Islet precursor cell (in vitro differentiated cells): Measurements from ENCODE around the gene PML.
A peak's percentile ranks its signal among the peaks of the same experiment; 100 is the strongest.
"Not testable (repeated sequence)": the region's sequence is repeated elsewhere in the genome, so short reads cannot be mapped to it uniquely, and the experiment has no call there.

Experiments used
- DNase-seq: peaks from one replicate; pipeline ENCODE4 v3.0.0-alpha.2; 2018

Gene PML

GRCh38 chr15:74062236-74062635, 67.7 kb downstream of the PML start:
- no peak for DNase-seq

- DNase-seq, result no peak
Measured at GRCh38 chr15:74062671-74063070, 68.2 kb downstream of the PML start.

- DNase-seq, result not testable (repeated sequence)
Measured at GRCh38 chr15:74063425-74064146, 69.1 kb downstream of the PML start.

- DNase-seq, result peak; percentile 37
Measured at GRCh38 chr15:74064183-74064582, 69.7 kb downstream of the PML start.

- peak; percentile 55 for DNase-seq
Measured at GRCh38 chr15:74064822-74065221, 70.3 kb downstream of the PML start.

GRCh38 chr15:74065684-74066411, 71.3 kb downstream of the PML start:
- DNase-seq, result not testable (repeated sequence)

GRCh38 chr15:74071645-74072044, 77.1 kb downstream of the PML start:
- DNase-seq, result not testable (repeated sequence)

GRCh38 chr15:74072132-74072531, 77.6 kb downstream of the PML start:
- not testable (repeated sequence) for DNase-seq

GRCh38 chr15:74072614-74073337, 78.3 kb downstream of the PML start:
- not testable (repeated sequence) for DNase-seq

GRCh38 chr15:74075781-74076180, 81.3 kb downstream of the PML start:
- peak; percentile 28 for DNase-seq

GRCh38 chr15:74082450-74082849, 87.9 kb downstream of the PML start, which contains the start of gene GOLGA6A:
Gene GOLGA6A, minus strand, starts transcription at chr15:74082550. Its CDS starts 41 bp downstream, at chr15:74082509.
- DNase-seq, result not testable (repeated sequence)

- DNase-seq, result not testable (repeated sequence)
Measured at GRCh38 chr15:74094567-74094966, 100.1 kb downstream of the PML start.

- DNase-seq, result not testable (repeated sequence)
Measured at GRCh38 chr15:74095610-74096009, 101.1 kb downstream of the PML start.

GRCh38 chr15:74096753-74097474, 102.4 kb downstream of the PML start:
- DNase-seq, result not testable (repeated sequence)
